DND-41 (cell line): Measurements from ENCODE around the gene DIAPH2.

ENCODE experiments used
- CTCF ChIP-seq: IDR thresholded peaks from 2 replicates; pipeline ENCODE4 v1.5.1; 2012; ENCODE audit warnings: borderline replicate concordance, low read length, moderate library complexity, mild to moderate bottlenecking; ENCODE audit not compliant: poor library complexity, severe bottlenecking; ENCODE audit errors: extremely low read depth
- EZH2 ChIP-seq: IDR thresholded peaks from 3 replicates; pipeline ENCODE4 v1.6.1; 2012; ENCODE audit warnings: borderline replicate concordance, low read depth, mild to moderate bottlenecking, moderate library complexity, low read length, inconsistent platforms; ENCODE audit not compliant: severe bottlenecking

- no peak for TF ChIP-seq CTCF
- TF ChIP-seq EZH2: no peak
Measured at GRCh38 chrX:97479106-97479890, 794.7 kb downstream of the DIAPH2 start.
